HG03442 (cell line): ENCODE measurements around the gene NALCN.

ENCODE experiments used
- ATAC-seq: cut with Tn5 transposase; IDR thresholded peaks from one replicate; pipeline ENCODE4 v1.9.1; 2021; ENCODE audit warnings: mild to moderate bottlenecking, moderate library complexity; ENCODE audit not compliant: unreplicated experiment

The NALCN gene

DNA sequence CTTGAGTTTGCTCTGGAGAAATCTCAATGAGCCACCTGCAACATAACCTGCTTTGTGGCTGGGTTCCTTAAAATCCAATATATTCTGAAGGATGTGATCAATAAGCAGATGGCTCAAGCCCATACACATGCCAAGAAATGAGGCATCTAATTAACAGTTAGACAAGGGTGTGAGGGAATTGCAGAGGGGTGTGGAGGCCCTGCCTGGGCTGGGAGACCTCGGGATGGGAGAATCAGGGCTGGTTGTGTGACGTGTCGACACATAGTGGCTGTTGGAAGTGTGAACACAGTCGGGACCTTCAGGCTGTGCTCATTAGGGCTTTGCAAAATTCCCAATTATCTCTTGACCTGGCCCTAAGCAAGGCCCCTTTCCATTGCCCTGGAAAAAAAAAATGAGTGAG lies 379.8 kb downstream of the NALCN start:
- ATAC-seq, result no peak

DNA sequence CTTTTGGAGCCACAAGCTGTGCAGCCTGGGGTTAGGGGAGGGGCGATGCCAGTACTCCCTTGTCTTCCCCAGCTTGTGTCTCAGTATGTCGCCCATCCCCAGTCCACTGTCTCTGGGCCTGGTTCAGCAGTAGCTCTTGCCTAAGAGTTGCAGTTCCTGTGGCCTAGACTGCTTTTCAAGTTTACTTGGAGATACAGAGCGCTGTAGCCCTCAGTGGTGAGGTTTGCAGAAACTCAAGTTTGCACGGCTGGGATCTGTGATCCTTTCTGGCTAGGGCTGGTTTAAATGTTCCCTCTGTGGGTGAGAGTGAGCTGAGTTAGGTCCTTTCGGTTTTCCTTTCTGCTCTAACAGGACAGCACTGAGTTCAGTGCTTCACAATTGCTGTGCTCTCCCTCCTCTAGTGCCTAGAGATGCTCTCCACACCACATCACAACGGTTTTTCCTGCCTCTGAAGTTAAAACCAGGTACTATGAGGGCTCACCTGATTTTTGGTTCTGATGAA lies 381.1 kb downstream of the NALCN start:
- ATAC-seq, result no peak

DNA sequence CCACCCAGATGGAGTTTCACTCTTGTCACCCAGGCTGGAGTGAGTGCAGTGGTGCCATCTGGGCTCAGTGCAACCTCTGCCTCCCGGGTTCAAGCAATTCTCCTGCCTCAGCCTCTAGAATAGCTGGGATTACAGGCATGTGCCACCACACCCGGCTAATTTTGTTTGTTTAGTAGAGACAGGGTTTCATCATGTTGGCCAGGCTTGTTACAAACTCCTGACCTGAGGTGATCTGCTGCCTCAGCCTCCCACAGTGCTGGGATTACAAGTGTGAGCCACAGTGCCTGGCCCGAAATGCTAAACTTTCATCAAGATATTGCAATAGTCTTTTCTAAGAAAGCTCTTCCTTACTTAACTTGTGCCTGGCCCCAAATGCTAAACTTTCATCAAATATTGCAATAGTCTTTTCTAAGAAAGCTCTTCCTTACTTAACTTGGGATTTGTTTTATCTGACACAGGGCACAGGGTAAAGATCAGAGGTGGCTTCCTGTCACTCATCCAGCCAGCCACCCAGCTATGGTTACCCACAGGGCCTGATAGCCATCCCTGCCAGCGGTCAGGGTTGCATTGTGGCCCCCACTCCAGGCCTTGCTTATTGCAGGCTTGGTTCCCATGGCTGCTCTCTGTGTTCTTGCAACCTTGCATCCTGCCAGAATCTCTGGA lies 389.4 kb downstream of the NALCN start:
- ATAC-seq, result no peak

DNA sequence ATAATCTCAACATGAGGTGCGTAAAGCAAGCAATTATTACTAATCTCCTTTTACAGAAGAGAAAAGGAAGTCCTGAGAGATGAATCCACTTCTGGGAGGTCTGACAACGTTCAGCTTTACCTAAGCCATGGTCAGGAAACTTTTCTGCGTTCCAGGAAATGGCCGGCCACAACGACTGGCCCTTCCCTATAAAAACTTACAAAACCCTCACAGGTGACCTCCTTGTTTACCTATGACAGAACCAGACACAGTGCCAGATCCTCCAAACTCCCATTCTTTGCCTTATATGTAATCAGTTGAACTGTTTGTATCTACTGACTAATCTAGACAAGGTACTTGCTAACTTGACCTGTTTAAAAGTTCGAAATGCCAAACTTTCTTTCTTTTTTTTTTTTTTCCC lies 390.0 kb downstream of the NALCN start:
- ATAC-seq, result no peak

DNA sequence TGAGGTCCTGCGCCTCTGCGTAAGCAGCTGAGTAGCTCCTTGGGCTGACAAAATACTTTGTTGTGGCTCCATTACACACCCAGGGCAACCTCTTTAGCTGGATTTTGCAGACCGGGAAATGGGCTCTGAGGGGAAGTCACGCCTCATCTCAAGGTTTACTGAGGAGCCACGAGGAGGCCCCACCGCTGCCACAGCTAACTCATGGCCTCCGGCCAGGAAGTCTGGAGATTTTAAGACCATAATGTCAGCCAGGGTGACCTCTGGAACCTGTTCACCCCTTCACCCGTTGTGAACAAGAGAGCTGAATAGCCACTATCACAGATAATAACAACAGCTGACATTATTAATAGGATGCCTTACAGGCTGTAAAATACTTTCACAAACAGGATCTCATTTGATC lies 390.4 kb downstream of the NALCN start:
- ATAC-seq, result no peak

DNA sequence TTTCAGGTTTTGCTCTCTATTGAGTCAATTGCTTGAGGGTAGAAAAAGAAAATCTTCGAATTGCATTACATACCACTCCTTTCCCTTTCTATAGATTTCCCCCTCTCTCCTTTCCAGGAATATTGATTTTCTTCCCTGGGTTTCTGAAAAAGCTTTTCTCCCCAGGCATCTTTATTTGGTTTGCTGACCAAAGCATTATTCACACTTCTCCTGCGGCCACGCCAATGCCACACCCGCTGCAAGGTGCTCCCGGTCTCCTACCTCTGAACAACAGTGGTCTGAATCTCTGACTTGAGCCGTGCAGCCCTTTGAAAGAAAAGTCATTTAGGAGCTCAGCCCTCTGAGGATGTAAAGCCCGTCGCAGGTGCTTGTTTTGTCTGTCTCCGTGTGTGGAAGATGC lies 390.8 kb downstream of the NALCN start:
- no peak for ATAC-seq

DNA sequence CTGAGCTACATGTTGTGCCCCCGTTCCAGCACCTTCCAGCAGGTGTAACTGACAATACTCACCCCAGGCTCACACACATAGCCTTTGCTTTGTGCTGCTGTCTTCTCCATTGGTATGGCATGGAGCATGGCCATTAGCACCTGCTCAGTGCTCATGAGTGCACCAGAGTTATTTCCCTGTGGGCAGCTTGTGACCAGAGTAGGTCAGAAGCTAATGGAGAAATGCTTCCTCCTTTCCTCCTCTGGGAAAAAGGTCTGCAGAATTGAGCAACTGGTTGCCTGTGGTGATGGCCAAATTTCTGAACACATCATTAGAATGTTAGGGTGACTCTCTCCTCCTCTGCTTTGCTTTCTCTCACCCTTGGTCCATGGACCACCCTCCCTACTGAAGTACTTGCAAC lies 397.2 kb downstream of the NALCN start:
- no peak for ATAC-seq

DNA sequence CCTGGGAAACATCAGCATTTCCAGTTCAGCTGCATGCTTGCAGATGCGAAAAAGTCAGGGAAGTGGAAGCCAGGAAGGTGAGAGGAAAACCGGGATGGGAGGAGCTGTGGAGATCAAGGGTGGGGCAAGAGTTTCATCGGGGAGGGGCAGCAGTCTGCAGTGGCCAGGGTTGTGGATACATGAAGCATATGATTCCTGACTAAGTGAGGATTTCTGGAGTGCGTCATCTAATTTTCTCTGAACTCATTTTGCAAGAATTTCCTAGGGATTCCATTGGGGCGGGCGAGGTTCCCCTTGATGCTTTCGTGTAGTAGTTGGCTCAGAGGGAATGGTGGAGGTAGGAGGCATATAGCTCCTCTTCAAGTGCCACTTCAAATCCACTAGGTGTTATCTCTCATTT lies 397.6 kb downstream of the NALCN start:
- ATAC-seq, result no peak

DNA sequence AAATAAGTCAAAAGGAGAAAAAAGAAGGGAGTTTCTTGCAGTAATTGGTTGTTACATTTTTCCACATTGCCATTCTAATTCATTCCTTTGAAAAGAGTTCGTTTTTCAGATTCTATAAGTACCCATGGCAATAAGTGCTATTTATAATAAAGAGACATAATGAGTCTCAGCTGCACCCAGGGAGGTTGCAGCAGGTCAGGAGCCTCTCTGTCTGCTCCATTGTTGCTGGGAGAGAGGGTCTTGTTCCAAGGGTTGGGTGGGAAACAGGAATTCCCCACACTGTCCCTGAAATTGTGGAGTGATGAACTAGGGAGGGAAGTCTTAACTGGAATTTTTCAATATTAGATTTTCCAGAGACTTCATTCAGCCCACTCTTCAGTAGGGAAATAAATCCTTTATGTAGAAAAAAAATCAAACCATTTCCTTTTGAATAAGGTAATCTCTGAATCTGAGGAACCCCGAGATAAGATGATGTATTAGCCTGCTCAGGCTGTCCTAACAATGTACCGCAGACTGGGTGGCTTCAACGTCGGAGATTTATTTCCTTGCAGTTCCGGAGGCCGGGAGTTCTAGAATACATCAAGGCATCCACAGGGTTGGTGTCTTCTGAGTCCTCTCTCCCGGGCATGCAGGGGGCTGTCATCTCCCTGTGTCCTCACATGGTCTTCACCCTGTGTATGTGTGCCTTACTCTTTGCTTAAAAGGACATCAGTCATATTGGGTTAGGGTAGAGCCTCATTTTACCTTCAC lies 399.0 kb downstream of the NALCN start:
- ATAC-seq, result no peak

DNA sequence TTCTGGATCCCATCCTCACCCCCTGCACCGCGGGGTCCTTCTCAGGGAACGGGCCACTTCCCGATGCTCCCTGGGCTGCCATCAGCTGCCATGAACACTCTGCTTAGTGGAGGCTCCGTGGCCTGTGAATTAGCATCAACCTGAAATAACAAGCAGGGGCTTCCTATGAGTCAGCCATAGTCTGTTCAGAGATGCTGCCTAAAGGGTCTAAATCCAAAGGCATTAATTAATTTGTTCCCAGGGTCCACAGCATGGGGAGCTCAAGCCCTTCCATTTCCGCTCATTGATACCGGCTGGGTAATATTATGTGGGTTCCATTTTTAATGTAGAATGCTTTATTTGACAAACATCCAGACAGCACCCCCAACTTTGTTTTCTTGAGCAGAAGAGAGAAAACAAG lies 399.8 kb downstream of the NALCN start:
- no peak for ATAC-seq

DNA sequence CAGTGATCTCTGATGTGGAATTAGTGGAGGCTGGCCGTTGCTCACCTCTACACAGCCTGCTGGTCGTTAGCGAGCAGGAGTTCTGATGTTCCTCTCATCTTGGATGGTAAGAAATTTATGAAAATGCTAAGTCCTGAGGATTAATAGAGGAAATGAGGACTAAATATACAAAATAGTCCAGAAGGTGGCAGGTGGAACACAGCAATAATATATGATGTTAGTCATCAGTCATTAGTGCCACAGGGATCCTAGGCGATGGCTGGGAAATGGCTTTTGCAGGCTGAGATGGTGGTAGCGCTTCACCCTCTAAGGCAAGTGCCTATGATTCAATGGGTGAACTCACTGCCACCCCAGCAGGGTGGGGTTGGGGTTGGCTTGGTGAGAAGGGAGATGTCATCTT lies 403.1 kb downstream of the NALCN start:
- no peak for ATAC-seq

DNA sequence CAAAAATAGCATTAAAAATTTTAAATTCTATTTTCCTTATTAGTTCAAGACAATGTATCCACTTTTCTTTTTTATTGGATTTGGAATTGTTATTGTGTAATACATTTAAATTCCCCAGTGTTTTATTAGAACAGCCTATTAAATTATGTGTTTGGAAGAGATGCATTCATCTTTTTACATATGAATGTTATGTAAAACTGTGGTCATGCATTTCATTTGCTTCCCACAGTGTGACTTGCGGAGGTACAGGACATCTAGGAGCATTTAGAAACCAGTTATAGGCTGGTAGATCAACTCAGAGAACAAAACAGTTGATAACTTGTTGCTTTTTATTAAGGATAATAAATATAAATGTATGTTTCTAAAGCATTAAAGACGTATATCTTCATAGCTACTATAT lies 406.2 kb downstream of the NALCN start:
- ATAC-seq, result no peak

DNA sequence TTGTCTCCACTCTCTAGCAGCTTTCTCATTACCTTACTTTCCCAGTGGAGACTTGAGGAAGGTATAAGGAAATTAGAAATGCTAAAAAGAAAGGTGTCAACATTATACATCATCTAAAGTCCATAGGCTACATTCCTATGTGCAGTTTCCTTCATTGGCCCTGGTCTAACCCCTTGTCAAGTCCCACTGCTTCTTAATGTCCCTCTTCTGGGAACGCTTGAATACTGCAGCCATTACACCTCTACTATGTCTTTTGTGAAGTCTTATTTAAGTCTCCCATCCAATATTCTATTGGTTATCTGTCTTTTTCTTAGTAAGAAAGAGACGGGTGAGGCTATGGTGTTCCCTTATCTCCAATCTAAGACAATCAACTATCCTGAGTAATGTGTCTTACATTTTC lies 409.1 kb downstream of the NALCN start:
- no peak for ATAC-seq
